GM23338 (cell line): ENCODE measurements around the gene ANKRD44. TPM values are rescaled to one million over a fixed set of nuclear protein-coding genes. Genes with fewer than 3 reads are reported as not detected.

Experiments used
- ATAC-seq: fragments of 200-7000 bp; cut with Tn5 transposase; 3 replicates; pipeline ENCODE4 v1.9.1; 2020
- DNase-seq: peaks from one replicate; pipeline ENCODE4 v3.0.0-alpha.2; 2015; ENCODE audit warnings: low spot score
- H2AFZ ChIP-seq: fragments of 200-600 bp; sonication (generic); 2 replicates; pipeline ENCODE4 v1.8.0; 2016; ENCODE audit warnings: antibody characterized with exemption, mild to moderate bottlenecking, moderate library complexity
- H3F3A ChIP-seq: fragments of 200-600 bp; sonication (generic); replicated peaks from 2 replicates; pipeline ENCODE4 v1.8.0; 2017; ENCODE audit warnings: antibody characterized with exemption, mixed run types, low read depth
- H3K27ac ChIP-seq: fragments of 200-600 bp; sonication (generic); 2 replicates; pipeline ENCODE4 v1.6.1; 2016; ENCODE audit warnings: low read depth
- H3K27me3 ChIP-seq: fragments of 200-600 bp; sonication (generic); 2 replicates; pipeline ENCODE4 v1.8.0; 2016; ENCODE audit warnings: mild to moderate bottlenecking, mixed run types, moderate library complexity; ENCODE audit not compliant: insufficient read depth
- H3K36me3 ChIP-seq: fragments of 200-600 bp; sonication (generic); 2 replicates; pipeline ENCODE4 v1.8.0; 2016; ENCODE audit warnings: mild to moderate bottlenecking; ENCODE audit not compliant: insufficient read depth
- H3K4me1 ChIP-seq: fragments of 200-600 bp; sonication (generic); 2 replicates; pipeline ENCODE4 v1.8.0; 2016; ENCODE audit warnings: mild to moderate bottlenecking, moderate library complexity; ENCODE audit not compliant: insufficient read depth
- H3K4me2 ChIP-seq: fragments of 200-600 bp; sonication (generic); 2 replicates; pipeline ENCODE4 v1.7.1; 2017; ENCODE audit warnings: mixed run types
- H3K4me3 ChIP-seq: fragments of 200-600 bp; sonication (generic); 2 replicates; pipeline ENCODE4 v1.6.1; 2016; ENCODE audit warnings: mixed run types
- H3K79me2 ChIP-seq: fragments of 200-600 bp; sonication (generic); replicated peaks from 2 replicates; pipeline ENCODE4 v1.8.0; 2017; ENCODE audit warnings: mild to moderate bottlenecking; ENCODE audit not compliant: insufficient read depth
- H3K9me2 ChIP-seq: fragments of 200-600 bp; sonication (generic); 2 replicates; pipeline ENCODE4 v1.8.0; 2017; ENCODE audit not compliant: insufficient read depth
- H4K20me1 ChIP-seq: fragments of 200-600 bp; sonication (generic); replicated peaks from 2 replicates; pipeline ENCODE4 v1.8.0; 2017; ENCODE audit warnings: mild to moderate bottlenecking; ENCODE audit not compliant: insufficient read depth
- H3K27ac Mint-ChIP-seq: 2 replicates; pipeline ENCODE4 v1.8.0; 2020; ENCODE audit warnings: inconsistent platforms, mild to moderate bottlenecking, moderate library complexity, mixed read lengths
- H3K27me3 Mint-ChIP-seq: 3 replicates; pipeline ENCODE4 v1.8.0; 2022; ENCODE audit warnings: low read depth, mild to moderate bottlenecking, moderate library complexity, mixed read lengths, inconsistent platforms; ENCODE audit not compliant: insufficient read depth, poor library complexity
- H3K36me3 Mint-ChIP-seq: 3 replicates; pipeline ENCODE4 v1.8.0; 2021; ENCODE audit warnings: low read depth, mild to moderate bottlenecking, inconsistent platforms, moderate library complexity, mixed read lengths
- H3K4me1 Mint-ChIP-seq: 3 replicates; pipeline ENCODE4 v1.8.0; 2020; ENCODE audit warnings: mild to moderate bottlenecking, inconsistent platforms, mixed read lengths
- H3K4me3 Mint-ChIP-seq: 3 replicates; pipeline ENCODE4 v1.8.0; 2021; ENCODE audit warnings: moderate library complexity, mild to moderate bottlenecking, inconsistent platforms, mixed read lengths
- H3K9me3 Mint-ChIP-seq: 3 replicates; pipeline ENCODE4 v1.8.0; 2020; ENCODE audit warnings: moderate library complexity, mild to moderate bottlenecking, inconsistent platforms, mixed read lengths
- CREB1 ChIP-seq: fragments of 250-450 bp; sonication (Bioruptor Pico); IDR thresholded peaks from 2 replicates; pipeline ENCODE4 v1.5.0; 2020; ENCODE audit warnings: low read depth, mild to moderate bottlenecking, moderate library complexity
- EZH2 ChIP-seq: fragments of 200-600 bp; sonication (generic); IDR thresholded peaks from one replicate; pipeline ENCODE4 v1.8.0; 2017; ENCODE audit warnings: antibody characterized with exemption, mild to moderate bottlenecking, low read depth; ENCODE audit not compliant: unreplicated experiment
- EZH2phosphoT487 ChIP-seq: fragments of 200-600 bp; sonication (generic); IDR thresholded peaks from one replicate; pipeline ENCODE4 v1.8.1; 2018; ENCODE audit warnings: antibody characterized with exemption; ENCODE audit not compliant: unreplicated experiment
- POLR2AphosphoS5 ChIP-seq: IDR thresholded peaks from 2 replicates; pipeline ENCODE4 v1.6.1; 2016; ENCODE audit warnings: antibody characterized with exemption, low read depth
- STAT1 ChIP-seq: IDR thresholded peaks from one replicate; pipeline ENCODE4 v1.6.1; 2016; ENCODE audit warnings: antibody characterized with exemption; ENCODE audit not compliant: unreplicated experiment
- ZNF114 ChIP-seq: fragments of 250-450 bp; sonication (Bioruptor Pico); IDR thresholded peaks from 2 replicates; pipeline ENCODE4 v1.5.0; 2020; ENCODE audit warnings: mild to moderate bottlenecking, moderate library complexity
- ZNF331 ChIP-seq: fragments of 250-450 bp; sonication (Bioruptor Pico); IDR thresholded peaks from 2 replicates; pipeline ENCODE4 v1.5.0; 2020; ENCODE audit warnings: low read depth, mild to moderate bottlenecking, moderate library complexity
- polyA plus RNA-seq: library from polyadenylated mRNA; unstranded; fragments of >200 nt; fragmentation: Nextera tagmentation; extraction: Ambion mirVana; gene quantifications from 2 replicates; pipeline ENCODE4 v1.2.1, GENCODE V29; 2016
- total RNA-seq: library from RNA; depleted of rRNA; stranded (reverse); fragments of >200 nt; shearing (Covaris generic); gene quantifications from 2 replicates; pipeline ENCODE4 v1.2.3, GENCODE V29; 2014
- TF ChIP-seq, protein P1 (sequence below): fragments of 250-450 bp; sonication (Bioruptor Pico); IDR thresholded peaks from 2 replicates; pipeline ENCODE4 v1.5.0; 2020; ENCODE audit warnings: mild to moderate bottlenecking, moderate library complexity

The ANKRD44 gene
- total and polyA plus RNA-seq, 2 experiments from 2014 or later = 0.44 to 0.56 TPM

GRCh38 chr2:197297772-197298318 lies 12.7 kb downstream of the ANKRD44 start (continued):
- TF ChIP-seq, protein P1, sequence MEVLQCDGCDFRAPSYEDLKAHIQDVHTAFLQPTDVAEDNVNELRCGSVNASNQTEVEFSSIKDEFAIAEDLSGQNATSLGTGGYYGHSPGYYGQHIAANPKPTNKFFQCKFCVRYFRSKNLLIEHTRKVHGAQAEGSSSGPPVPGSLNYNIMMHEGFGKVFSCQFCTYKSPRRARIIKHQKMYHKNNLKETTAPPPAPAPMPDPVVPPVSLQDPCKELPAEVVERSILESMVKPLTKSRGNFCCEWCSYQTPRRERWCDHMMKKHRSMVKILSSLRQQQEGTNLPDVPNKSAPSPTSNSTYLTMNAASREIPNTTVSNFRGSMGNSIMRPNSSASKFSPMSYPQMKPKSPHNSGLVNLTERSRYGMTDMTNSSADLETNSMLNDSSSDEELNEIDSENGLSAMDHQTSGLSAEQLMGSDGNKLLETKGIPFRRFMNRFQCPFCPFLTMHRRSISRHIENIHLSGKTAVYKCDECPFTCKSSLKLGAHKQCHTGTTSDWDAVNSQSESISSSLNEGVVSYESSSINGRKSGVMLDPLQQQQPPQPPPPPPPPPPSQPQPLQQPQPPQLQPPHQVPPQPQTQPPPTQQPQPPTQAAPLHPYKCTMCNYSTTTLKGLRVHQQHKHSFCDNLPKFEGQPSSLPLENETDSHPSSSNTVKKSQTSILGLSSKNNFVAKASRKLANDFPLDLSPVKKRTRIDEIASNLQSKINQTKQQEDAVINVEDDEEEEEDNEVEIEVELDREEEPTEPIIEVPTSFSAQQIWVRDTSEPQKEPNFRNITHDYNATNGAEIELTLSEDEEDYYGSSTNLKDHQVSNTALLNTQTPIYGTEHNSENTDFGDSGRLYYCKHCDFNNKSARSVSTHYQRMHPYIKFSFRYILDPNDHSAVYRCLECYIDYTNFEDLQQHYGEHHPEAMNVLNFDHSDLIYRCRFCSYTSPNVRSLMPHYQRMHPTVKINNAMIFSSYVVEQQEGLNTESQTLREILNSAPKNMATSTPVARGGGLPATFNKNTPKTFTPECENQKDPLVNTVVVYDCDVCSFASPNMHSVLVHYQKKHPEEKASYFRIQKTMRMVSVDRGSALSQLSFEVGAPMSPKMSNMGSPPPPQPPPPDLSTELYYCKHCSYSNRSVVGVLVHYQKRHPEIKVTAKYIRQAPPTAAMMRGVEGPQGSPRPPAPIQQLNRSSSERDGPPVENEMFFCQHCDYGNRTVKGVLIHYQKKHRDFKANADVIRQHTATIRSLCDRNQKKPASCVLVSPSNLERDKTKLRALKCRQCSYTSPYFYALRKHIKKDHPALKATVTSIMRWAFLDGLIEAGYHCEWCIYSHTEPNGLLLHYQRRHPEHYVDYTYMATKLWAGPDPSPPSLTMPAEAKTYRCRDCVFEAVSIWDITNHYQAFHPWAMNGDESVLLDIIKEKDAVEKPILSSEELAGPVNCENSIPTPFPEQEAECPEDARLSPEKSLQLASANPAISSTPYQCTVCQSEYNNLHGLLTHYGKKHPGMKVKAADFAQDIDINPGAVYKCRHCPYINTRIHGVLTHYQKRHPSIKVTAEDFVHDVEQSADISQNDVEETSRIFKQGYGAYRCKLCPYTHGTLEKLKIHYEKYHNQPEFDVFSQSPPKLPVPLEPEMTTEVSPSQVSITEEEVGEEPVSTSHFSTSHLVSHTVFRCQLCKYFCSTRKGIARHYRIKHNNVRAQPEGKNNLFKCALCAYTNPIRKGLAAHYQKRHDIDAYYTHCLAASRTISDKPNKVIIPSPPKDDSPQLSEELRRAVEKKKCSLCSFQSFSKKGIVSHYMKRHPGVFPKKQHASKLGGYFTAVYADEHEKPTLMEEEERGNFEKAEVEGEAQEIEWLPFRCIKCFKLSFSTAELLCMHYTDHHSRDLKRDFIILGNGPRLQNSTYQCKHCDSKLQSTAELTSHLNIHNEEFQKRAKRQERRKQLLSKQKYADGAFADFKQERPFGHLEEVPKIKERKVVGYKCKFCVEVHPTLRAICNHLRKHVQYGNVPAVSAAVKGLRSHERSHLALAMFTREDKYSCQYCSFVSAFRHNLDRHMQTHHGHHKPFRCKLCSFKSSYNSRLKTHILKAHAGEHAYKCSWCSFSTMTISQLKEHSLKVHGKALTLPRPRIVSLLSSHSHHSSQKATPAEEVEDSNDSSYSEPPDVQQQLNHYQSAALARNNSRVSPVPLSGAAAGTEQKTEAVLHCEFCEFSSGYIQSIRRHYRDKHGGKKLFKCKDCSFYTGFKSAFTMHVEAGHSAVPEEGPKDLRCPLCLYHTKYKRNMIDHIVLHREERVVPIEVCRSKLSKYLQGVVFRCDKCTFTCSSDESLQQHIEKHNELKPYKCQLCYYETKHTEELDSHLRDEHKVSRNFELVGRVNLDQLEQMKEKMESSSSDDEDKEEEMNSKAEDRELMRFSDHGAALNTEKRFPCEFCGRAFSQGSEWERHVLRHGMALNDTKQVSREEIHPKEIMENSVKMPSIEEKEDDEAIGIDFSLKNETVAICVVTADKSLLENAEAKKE (CRISPR knock-in tag) = no peak
- TF ChIP-seq CREB1 (CRISPR knock-in tag) = no peak
- no peak for TF ChIP-seq EZH2
- TF ChIP-seq POLR2AphosphoS5 = no peak

DNA sequence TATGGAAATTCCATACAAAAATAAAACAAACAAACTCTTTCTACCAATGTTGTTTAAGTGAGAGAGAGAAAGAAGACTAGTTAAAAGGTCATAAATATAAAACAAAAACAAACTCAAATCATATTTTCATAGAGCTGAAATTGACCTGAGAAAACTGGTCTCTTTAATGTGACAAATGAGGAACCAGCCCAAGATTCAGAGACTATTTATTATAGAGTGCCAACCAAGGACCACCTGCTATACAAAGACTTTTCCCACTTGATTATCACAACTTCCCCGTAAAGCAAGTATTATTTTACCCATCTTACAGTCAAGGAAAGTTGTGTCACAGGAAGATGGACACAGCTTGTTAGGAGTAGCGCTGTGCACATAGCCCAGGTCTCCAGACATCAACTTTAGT lies 13.3 kb downstream of the ANKRD44 start:
- H4K20me1 ChIP-seq = no peaks in the 10 kb centered on the region
- no peaks in the 10 kb centered on the region for H3F3A ChIP-seq

More for the DNA sequence above, 13.3 kb downstream of the ANKRD44 start:
- ATAC-seq (no peak), DNase-seq (no peak)
- H3K4me1 ChIP-seq = no peaks in the 10 kb centered on the region
- H3K27me3 ChIP-seq = no peaks in the 10 kb centered on the region
- H3K4me2 ChIP-seq = no peak overlapping the region
- Mint-ChIP-seq H3K36me3 (no peaks in the 10 kb centered on the region), H3K4me1 (no peaks in the 10 kb centered on the region), H3K9me3 (no peaks in the 10 kb centered on the region), H3K27me3 (peaks cover 4% of the 10 kb centered on the region), H3K4me3 (no peak overlapping the region), H3K27ac (no peak overlapping the region)
- no peaks in the 10 kb centered on the region for H3K9me2 ChIP-seq
- H3K4me3 ChIP-seq = no peak overlapping the region
- no peak overlapping the region for H2AFZ ChIP-seq
- no peaks in the 10 kb centered on the region for H3K79me2 ChIP-seq
- TF ChIP-seq ZNF114 = no peak
- TF ChIP-seq STAT1 = no peak
- TF ChIP-seq ZNF331 = no peak
- TF ChIP-seq EZH2phosphoT487 = no peak
- H3K27ac ChIP-seq = no peak overlapping the region
- no peaks in the 10 kb centered on the region for H3K36me3 ChIP-seq
